ENCODE results near the gene TBC1D22A.

The TBC1D22A gene

DNA sequence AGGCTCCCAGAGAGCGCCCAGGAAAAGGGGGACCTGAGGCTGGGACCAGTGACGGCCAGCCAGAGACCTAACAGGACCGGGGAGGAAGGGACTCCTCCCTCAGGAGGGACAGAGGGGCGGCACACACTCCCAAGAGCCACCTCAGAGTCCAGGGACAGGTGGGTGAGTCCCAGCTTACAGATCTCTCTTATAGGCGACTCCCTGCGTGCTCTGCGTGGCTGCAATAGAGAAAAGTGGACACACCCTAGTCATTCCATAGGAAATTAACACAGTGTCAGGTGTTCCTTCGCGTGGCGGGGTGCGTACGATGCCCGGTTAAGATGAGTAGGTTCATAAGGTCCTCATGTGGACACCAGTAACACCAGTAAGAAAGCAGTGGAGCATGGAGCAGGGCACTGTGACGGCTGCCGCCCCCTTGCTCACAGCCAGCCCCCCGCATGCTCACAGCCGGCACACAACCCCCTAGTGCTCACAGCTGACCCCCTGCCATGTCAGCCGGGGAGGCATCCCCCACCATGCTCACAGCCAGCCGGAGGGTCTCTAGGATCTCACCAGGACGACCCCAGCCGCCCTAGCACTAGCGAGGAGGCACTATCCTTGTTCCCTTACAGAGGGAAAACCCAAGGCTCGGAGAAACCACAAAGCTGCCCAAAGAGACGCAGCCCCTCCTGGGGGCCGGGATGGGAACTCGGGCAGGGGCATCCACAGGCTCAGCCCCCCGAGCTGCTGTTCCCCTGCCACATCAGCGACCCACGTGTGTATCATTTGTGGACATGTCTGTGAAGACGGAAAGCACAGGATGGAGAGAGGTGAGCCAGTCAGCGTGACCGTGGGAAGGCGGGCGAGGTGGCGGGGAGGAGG lies 426.8 kb downstream of the TBC1D22A start:
- ChIA-PET CTCF (no interaction called here), POLR2A (no interaction called here)
- TF ChIP-seq, protein P1, sequence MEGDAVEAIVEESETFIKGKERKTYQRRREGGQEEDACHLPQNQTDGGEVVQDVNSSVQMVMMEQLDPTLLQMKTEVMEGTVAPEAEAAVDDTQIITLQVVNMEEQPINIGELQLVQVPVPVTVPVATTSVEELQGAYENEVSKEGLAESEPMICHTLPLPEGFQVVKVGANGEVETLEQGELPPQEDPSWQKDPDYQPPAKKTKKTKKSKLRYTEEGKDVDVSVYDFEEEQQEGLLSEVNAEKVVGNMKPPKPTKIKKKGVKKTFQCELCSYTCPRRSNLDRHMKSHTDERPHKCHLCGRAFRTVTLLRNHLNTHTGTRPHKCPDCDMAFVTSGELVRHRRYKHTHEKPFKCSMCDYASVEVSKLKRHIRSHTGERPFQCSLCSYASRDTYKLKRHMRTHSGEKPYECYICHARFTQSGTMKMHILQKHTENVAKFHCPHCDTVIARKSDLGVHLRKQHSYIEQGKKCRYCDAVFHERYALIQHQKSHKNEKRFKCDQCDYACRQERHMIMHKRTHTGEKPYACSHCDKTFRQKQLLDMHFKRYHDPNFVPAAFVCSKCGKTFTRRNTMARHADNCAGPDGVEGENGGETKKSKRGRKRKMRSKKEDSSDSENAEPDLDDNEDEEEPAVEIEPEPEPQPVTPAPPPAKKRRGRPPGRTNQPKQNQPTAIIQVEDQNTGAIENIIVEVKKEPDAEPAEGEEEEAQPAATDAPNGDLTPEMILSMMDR (IDR thresholded peaks at IDR 0.05; ENCODE audit: control extremely low read depth, extremely low read depth, low read depth, missing control alignments), result no peak
- DNase-seq (ENCODE audit: extremely low spot score), result no peak

DNA sequence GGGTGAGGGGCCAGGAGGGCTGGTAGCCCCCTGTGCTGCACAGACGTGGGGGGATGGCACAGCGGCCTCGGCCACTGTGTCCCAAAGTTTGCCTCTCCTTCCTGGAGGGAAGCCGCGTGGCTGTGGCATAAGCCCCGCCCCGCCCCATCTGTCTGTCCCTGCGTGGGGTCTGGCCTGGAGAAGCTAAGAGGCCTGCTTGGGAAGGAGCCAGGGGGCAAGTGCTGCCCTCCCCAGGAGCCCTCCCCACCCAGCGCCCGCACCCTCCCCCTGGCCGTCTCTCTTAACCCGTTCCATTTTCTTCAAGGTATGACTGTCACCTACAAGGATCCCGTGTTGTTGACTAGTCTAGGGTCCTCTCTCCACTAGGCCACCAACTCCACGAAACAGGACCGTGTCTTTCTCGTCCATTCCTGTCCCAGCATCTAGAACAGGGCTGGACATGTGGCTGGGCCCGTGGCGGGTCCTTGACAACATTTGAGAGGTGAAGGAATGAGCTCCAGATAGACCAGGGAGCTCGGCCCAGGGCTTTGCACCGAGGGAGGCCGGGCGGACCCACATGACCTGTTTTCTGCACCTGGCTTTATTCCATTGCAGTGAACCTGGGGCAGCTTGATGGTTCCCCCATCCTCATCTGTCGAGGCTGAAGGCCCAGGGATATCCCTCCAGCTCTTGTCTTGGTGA lies 428.0 kb downstream of the TBC1D22A start:
- CTCF ChIA-PET, result no interaction called here
- DNase-seq (ENCODE audit: extremely low spot score), result no peak

DNA sequence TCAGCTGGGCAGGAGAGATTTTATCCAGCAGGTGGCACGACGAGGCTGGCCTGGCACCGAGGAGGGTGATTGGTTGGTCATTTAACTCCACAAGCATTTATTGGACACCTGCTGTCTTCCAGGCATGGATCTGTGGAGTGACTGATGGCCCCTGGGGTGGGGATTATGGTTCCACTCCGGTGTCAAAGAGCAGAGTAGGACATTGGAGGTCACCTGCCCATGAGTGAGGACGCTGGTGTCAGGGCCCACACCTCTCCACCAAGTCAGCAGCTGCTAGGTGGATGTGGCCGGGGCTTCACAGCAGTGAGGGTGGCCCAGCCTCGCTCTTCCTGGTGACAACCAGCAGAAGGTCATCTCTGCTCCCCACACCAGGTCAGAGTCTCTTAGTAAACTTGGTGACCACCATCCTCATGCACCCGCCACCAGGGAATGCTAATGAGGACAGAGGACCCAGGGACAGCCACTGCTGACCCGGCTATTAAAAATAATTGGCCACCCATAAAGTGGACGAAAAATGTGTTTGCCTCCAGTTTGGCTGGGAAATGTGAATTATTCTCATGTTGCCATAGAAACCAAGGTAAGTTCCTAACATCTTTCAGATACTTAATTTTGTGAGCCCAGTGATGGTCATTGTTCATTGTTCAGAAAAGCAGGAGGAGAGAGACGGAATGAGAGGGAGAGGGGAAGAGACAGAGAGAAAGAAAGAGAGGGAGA lies 428.7 kb downstream of the TBC1D22A start:
- DNase-seq (ENCODE audit: extremely low spot score), result no peak
- TF ChIP-seq, protein P1 (IDR thresholded peaks at IDR 0.05; ENCODE audit: control extremely low read depth, extremely low read depth, low read depth, missing control alignments), result no peak
- ChIA-PET CTCF (no interaction called here), POLR2A (no interaction called here)

More for the DNA sequence above, 428.0 kb downstream of the TBC1D22A start:
- TF ChIP-seq, protein P1 (IDR thresholded peaks at IDR 0.05; ENCODE audit: control extremely low read depth, extremely low read depth, low read depth, missing control alignments), result no peak
- POLR2A ChIA-PET, result no interaction called here

DNA sequence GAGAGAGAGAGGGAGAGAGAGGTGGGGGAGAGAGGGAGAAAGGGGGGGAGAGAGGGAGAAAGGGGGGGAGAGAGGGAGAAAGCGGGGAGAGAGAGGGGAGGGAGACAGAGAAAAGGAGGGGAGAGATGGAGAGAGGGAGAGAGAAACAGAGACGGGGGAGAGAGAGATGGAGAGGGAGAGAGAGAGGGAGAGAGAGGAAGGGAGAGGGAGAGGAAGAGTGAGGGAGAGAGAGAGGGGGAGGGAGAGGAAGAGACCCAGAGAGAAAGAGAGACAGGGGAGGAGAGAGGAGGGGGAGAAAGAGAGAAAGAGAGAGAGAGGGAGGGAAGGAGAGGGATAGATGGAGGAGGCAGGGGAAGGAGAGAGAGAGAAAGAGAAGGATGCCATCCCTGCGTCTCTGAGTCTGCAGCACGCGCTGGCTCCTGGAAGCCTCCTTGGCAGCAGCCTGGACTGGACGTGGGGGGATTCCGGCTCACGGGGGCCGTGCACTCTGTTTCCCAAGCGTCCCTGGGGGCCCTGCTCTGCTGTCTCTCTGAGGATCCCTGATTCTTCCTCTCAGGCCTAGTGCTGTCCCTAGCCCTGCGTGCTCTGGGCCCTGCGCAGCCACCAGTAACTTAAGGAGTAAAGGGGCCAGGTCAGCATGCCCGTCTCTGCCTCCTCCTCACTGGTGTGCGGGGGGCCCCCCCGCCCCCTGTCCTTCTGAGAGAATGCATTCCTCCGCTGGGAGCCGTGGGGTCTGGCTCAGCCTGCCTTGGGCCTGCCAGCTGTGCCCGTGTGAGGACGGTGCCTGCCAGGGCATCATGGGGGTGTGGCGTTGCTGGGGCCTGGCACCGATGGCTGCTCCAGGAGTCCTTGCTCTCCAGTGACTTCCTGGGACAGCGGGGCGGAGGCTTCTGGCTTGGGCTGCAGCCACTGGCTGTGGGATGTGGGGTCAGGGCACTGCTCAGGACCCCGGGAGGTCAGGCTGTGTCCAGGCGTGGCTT lies 429.5 kb downstream of the TBC1D22A start:
- ChIA-PET POLR2A (no interaction called here), CTCF (no interaction called here)
- TF ChIP-seq, protein P1 (IDR thresholded peaks at IDR 0.05; ENCODE audit: control extremely low read depth, extremely low read depth, low read depth, missing control alignments), result no peak
- no peak for DNase-seq (ENCODE audit: extremely low spot score)

DNA sequence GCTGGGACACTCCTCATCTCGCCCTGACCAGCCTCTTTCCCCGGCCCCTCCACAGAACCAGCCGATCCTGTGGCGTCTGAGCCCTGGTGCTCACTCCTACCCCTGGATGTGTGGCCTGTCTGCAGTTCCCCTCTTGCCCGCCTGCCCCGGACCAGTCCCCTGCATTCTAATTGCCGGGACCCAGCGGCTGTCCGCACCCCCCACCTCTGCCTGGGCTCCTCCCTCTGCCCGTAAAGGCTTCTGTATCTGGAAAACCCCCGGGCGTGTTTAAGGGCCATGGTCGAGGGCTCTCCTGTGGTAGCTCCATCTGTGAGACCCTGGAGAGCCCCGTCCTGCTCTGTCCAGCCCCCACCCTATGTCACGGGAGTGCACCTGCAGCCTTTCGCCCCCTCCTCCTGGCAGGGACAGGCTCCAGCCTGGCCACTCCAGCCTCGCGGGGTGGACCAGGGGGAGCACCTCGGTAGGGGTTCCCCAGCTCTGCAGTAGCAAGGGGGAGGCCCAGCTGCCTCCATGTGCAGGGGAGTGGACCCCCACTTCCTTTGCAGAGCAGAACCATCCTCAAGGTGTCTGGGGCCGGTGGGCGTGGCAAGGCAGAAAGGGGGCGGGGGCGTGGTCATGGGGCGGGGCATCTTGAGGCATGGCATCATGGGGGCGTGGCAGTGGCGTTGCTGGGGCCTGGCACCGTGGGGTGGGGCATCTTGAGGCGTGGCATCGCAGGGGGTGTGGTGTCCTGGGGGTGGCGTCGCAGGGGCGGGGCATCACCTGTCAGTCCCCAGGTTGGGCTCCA lies 430.4 kb downstream of the TBC1D22A start:
- POLR2A ChIA-PET, result no interaction called here
- DNase-seq (ENCODE audit: extremely low spot score), result no peak
- TF ChIP-seq, protein P1 (IDR thresholded peaks at IDR 0.05; ENCODE audit: control extremely low read depth, extremely low read depth, low read depth, missing control alignments), result no peak
- CTCF ChIA-PET, result no interaction called here
